GM19238 (cell line): ENCODE data around the gene FAM53B.
"Not testable (repeated sequence)": the region's sequence is repeated elsewhere in the genome, so short reads cannot be mapped to it uniquely, and the experiment has no call there.

Experiments
- DNase-seq: peaks from one replicate; pipeline ENCODE4 v3.0.0; 2011; ENCODE audit warnings: low spot score; ENCODE audit not compliant: insufficient read length

The FAM53B gene

DNA sequence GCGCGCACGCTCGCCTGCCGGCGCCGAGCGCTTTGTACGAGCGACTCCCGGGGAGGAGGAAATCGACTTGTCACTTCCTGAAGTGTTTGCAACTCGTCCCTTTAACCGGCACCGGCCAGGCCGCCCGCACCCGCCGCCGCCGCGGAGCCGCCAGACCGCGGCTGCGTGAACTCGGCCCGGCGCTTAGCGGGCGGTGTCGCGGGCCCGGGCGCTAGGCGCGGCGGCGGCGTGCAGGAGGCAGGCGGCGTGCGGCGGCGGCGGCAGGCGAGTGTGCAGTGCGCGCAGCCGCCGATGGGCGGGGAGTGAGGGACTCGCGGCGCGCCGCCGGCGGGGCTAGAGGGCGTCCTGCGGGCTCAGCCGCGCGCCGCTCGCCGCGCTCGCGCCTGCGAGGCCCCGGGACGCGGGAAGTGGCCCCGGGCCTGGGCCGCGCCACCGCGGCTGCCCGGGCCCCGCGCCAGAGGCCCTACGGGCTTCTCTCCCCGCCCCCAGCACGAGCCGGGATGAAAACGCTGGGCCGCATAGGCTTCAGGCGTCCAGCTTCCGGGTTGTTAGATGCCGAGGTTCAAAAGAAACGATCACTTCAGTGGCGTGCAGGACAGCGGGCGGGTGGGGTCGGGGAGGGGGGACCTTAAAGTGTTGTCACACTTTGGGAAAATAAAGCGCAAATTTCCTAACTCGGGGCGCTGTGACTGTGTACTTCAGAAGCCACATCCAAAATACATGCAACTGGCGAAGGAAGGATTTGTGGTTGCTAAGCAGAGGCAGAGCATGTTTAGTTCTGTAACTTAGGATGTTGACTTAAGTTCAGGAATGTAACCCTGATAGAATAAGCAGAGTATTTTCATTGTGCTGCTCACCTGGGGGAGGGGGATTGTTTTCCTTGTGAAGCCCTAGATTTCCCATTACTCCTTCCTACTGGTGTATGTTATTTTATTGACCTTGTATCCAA is at the start of gene FAM53B:
FAM53B (minus strand) TSS at position 277 of the 949 bp plus-strand sequence. CDS start 37,665 bp downstream, outside the sequence.
- DNase-seq = peak; percentile 81

DNA sequence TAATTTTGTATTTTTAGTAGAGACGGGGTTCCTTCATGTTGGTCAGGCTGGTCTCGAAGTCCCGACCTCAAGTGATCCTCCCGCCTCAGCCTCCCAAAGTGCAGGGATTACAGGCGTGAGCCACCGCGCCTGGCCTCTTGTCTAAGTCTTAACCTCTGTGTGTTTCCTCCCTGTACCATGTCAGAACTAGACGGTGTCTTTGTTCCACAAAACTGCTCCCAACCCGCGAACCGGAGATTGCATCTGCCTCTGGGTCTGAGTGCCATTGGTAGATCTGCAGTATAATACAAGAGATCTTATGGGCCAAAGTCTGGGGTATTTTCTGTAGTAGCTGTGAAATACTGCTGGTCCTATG is 48.8 kb upstream of the FAM53B start:
- DNase-seq = no peak

DNA sequence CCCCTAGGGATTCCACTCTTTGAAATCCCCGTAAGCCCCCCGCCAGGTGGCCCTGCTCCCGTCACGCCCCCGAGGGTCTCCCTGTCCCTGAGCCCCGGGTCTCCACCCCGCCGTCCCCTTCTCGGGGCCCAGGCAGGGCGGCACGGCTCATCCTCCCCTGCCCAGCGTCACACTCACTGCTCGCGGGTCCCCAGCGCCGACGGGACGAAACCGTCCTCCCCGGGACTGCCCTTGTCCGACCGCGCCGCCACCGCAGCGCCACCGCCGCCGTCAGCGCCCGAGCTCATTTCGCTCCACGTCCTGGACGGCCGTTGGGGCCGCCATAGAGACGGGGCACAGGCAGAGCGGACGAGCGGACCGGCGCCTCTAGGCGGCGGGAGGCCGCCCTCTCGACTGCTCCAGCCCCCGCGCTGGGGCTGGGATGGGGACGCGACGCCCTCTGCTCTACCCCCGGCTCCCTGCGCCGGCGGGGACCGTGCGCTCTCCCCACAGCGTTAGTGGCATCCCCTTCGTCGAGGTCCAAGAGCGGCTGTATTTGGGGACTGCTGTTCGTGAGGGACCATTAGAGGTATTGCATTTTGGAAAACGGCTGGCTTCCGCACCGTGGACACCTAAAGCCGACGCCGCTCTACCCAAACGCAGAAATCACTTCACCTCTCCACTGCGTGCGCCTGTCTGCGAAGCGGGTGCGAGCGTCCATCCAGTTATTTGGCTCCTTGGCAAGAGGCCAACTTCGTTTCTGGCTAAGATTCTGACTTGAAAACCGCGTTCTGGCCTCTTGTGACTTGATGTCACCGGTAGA is 47.6 kb upstream of the FAM53B start, which contains the start of gene EEF1AKMT2:
EEF1AKMT2 (minus strand) TSS at position 341 of the 802 bp plus-strand sequence; CDS start at position 287, 54 bp downstream.
- DNase-seq = peak; percentile 84

DNA sequence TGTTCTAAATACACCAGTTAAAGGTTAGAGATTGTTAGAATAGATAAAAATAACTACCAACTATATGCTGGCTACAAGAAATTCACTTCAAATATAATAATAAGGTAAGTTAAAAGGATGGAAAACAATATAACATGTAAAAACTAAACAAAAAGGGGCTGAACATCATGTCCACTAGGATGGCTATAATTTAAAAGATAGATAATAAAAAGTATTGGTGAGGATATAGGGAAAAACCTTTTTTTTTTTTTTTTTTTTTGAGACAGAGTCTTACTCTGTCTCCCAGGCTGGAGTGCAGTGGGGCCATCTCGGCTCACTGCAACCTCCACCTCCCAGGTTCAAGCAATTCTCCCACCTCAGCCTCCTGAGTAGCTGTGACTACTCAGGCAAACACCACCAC is 38.7 kb upstream of the FAM53B start:
- not testable (repeated sequence) for DNase-seq

DNA sequence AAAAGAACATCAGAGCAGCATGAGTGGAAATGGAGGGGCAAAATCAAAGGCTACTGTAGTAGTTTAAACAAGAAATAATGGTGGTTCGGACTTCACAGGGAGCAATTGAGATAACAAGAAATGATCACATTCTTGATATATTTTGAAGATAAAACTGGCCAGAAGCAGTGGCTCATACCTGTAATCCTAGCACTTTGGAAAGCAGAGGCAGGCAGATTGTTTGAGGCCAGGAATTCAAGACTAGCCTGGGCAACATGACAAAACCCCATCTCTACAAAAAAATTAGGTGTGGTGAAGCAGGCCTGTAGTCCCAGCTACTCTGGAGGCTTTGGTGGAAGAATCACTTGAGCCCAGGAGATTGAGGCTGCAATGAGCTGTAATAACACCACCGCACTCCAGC is 24.6 kb upstream of the FAM53B start:
- DNase-seq = no peak

- DNase-seq = no peak
Observed at GRCh38 chr10:124765256-124765655, 21.1 kb upstream of the FAM53B start.

- no peak for DNase-seq
Observed at GRCh38 chr10:124763267-124763666, 19.1 kb upstream of the FAM53B start.

DNA sequence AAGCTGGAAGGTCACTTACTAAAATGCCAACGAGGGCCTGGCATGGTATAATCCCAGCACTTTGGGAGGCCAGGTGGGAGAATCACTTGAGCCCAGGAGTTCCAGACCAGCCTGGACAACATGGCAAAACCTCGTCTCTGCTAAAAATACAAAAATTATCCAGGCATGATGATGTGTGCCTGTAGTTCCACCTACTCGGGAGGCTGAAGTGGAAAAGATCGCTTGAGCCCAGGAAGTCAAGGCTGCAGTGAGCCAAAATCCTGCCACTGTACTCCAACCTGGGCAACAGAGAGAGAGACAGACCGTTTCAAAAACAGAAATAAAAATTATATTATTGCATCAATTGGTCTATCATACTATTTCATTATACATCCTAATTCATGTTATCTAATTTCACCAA is 18.1 kb upstream of the FAM53B start:
- DNase-seq = no peak

DNA sequence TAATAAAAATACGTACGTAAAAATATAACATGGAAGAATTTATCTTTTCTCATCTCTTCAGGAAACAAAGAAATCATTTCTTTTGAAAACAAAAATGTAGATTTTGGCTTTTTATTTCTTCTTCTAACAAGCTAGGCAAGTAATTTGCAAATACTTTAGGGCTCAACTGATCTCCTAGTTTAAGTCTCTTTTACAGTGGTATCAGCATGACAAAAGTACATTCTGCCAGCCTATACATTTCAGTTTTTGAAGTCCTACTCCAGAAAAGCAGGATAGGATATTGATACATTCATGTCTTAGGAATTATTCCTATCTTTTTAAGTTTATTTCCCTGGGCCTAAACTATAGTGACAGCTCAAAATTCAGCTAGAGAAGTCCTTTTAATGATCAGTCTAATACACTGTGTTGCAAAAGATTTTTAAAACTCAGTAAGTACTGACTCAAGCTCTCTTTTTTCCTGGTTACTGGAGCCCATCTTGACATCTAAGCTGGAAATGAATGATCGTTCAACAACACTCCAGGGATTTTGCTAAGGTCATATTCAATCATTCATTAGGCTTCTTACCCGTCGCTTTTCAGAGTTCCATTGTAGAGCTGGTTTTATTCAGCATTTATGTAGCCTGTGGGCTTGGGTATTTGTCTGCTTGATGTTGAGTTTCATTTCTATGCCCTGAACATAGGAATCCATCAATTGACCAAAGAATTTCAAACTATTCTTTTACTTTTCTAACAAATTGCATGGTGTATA is 12.2 kb upstream of the FAM53B start:
- no peak for DNase-seq

DNA sequence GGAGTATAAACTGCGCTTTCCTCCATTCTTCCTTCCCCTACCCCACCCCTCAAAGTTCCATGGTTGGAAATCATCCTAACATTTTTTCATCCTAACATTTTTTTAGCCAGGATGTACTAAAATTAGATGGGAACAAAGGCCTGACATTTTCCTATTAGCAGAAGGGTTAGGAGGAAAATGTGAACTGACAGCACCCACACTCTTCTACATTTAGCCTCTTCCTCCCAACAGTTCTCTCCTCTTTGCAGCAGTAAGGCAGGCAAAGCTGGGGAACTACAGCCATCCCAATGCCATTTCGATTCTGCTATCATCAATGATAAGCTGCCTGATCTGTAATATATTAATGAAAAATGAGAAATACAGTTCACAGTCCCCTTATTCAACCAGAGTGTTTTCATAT is 11.4 kb upstream of the FAM53B start:
- DNase-seq = no peak

DNA sequence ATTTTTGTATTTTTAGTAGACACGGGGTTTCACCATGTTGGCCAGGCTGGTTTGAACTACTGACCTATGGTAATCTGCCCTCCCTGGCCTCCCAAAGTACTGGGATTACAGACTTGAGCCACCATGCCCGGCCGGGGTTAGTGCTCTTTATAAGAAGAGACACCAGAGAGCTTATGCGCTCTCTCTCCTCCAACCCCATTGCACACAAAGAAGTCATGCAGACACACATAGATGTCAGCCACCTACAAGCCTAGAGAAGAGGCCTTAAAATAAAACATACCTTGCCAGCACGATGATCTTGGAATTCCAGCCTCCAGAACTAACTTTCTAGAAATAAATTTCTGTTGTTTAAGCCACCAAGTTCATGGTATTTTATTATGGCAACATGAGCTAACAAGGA is 10.0 kb upstream of the FAM53B start:
- DNase-seq = no peak

- no peak for DNase-seq
Observed at GRCh38 chr10:124748953-124749645, 4.9 kb upstream of the FAM53B start.

DNA sequence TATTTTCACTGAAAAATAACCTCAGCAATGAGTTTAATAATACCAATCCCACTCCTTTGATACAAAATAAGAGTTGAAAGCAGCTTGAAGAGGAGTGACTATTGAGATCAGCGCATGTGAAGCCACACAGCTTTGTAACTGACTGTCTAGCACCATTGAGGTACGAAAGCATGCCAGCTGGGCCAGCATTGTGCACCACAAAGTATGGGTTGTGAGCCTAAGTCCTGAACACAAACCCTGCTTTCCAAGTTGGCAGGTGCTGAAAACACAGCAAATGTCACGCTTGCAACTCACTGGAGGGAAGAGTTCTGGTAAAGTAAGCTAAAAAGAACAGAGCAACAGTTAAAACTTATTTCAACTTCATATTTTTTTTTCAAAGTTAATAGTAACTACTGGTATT is 4.0 kb upstream of the FAM53B start:
- no peak for DNase-seq

DNA sequence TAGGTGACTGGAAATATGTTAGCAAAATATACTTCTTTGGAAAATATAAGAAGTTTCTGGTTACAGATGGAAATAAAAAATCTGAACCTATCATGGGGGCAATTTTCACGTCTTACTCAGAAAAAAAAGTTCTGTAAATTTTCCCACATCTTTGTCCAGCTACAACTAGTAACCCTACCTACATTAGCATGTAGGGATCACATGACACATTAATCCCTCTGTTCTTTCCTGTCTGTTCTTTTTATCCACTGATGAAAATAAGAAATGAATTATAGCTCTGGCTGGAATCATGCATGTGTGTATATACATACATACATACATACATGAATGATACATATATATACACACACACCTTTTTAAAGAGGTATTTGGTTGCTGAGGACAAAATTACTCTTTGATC is 3.6 kb upstream of the FAM53B start:
- no peak for DNase-seq

DNA sequence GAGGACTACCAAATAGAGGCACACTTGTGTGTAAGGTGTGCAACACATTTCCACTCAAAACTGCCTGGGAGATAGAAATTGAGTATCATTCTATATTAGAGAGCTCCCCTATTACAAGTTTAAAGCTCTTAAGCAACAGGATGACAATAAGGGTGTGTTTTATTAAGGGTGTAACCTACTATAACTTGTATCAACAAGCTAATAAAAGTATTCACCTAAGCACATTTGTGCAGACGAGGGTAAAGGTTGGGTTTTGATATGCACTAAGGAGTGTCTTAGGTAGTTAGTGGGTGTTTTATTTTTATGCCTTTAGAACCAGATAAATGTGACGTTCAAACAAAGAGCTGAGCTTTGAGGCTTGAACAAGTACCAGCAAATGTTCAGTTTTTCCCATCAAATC is 2.8 kb upstream of the FAM53B start:
- no peak for DNase-seq

GRCh38 chr10:124746447-124746846 is 2.3 kb upstream of the FAM53B start:
- DNase-seq = not testable (repeated sequence)

- no peak for DNase-seq
Observed at GRCh38 chr10:124745673-124746072, 1.5 kb upstream of the FAM53B start.

- DNase-seq = no peak
Observed at GRCh38 chr10:124745252-124745651, 1.1 kb upstream of the FAM53B start.

- no peak for DNase-seq
Observed at GRCh38 chr10:124743191-124744101, 732 bp downstream of the FAM53B start.
